Endometrium (tissue), 2 donors: ENCODE data around the gene RNF207.
"Not testable (repeated sequence)": the region's sequence is repeated elsewhere in the genome, so short reads cannot be mapped to it uniquely, and the experiment has no call there.

Experiments used
- FAIRE-seq: peaks from 2 replicates; lab custom pipeline; 2012; peaks lifted over from hg19 to GRCh38; lab: Jason Lieb, UNC
- donor health status: control.
- donor health status: control.

RNF207 gene

GRCh38 chr1:6200188-6200809 is 5.6 kb upstream of the RNF207 start:
- FAIRE-seq = no peak

DNA sequence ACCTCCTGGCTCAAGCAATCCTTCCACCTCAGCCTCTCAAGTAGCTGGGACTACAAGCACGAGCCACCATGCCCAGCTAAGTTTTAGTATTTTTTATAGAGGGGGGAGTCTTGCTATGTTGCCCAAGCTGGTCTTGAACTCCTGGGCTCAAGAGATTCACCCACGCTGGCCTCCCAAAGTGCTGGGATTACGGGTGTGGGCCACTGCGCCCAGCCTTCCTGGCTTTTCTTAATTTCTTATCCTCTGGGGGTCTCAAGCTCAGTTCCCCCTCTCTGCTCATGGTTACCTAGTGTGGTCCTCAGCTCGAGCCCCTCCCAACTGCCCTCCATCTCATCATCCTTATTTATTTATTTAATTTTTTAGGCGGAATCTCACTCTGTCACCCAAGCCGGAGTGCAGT is 3.7 kb upstream of the RNF207 start:
- no peak for FAIRE-seq

DNA sequence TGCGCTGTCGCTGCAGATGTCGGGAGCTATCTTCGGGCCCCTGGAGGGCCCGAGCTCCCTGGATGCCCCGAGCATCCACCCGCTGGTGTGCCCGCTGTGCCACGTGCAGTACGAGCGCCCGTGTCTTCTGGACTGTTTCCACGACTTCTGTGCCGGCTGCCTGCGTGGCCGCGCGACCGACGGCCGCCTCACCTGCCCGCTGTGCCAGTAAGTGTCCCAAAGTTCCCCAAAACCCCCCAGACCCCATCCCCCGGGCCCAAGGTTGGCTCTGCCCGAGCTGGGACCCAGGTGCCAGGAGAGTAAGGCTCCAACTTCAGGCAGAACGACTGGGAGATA is 569 bp downstream of the RNF207 start:
- FAIRE-seq = no peak

GRCh38 chr1:6207075-6207885 is 1.4 kb downstream of the RNF207 start:
- no peak for FAIRE-seq

DNA sequence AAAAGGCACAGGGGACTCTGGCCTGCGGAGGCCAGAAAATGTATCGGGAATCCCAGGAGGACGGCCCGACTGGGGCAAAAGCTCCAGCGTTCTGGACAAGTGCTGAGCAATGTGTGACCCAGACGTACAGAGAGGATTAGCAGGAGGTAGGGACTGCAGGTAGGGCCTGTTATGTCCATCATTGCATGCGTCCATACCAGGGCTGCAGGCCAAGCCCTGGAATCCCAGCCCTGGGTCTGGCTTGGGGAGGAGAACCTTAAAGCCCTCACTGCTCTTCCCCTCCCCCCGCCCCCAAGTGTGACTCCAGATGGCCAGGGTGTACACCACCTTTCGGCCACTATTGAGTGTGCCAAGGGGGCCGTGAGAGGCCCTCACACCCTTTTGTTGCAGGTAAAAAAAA is 2.0 kb downstream of the RNF207 start:
- no peak for FAIRE-seq

DNA sequence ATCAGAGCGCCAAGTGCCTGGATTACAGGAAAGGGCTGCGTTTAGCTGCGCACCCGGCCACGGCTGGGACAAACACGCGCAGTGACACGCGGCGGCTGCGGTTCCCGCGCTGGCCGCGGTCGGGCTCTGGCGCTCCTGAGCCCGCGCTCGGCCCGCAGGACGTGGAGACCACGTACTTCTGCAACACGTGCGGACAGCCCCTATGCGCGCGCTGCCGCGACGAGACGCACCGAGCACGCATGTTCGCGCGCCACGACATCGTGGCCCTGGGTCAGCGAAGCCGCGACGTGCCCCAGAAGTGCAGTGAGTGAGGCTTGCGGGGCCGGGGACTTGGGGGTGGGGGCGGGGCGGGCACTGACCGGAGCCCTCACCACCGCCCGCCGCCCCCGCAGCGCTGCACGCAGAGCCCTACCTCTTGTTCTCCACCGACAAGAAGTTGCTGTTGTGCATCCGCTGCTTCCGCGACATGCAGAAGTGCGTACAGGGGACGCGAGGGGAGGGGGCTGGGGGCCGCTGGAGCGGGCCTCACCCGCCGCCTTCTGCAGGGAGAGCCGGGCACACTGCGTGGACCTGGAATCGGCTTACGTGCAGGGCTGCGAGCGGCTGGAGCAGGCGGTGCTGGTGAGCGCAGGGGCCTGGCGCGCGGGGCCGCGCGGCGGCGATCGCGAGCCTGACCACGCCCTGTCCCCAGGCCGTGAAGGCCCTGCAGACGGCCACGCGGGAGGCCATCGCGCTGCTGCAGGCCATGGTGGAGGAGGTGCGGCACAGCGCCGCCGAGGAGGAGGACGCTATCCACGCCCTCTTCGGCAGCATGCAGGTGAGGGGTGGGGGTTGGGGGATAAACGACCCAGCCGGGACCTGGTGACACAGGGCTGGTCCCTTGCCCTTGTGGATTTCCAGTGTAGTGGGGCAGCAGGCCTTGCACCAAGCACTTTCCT is 3.1 kb downstream of the RNF207 start:
- no peak for FAIRE-seq

DNA sequence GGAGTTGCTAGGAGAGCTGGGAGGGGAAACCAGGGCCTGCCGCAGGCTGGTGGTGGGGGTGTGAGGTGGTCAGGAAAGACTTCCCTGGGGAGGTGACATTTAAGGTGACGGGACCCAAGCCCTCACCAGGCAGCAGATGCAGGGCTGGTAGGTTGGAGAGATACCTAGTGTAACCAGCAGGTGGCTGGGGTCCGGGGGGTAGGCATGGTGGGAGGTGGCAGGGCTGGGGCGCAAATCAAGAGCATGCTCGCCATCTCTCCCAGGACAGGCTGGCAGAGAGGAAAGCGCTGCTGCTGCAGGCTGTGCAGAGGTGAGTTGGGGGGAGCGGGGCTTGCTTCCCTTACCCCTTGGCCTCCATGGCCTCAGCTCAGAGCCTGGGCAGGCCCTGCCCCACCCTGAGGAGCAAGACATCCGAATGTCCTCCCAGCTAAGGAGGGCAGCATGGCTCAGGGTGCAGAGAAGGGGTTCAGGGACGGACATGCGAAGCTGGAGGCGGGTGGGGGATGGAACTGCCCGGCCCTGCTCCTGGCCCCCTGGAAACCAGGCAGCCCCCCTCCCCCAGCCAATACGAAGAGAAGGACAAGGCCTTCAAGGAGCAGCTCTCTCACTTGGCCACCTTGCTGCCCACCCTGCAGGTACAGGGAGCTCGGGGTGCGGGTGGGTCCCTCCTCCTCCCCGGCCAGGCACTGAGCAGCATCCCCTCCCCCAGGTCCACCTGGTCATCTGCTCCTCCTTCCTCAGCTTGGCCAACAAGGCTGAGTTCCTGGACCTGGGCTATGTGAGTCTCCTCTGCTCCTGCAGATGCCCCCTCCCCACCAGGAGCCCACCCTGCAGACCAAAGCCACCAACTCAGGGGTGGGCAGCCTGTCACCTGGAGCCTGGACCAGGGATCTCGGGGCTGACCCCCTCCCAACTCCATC is 4.0 kb downstream of the RNF207 start:
- no peak for FAIRE-seq

DNA sequence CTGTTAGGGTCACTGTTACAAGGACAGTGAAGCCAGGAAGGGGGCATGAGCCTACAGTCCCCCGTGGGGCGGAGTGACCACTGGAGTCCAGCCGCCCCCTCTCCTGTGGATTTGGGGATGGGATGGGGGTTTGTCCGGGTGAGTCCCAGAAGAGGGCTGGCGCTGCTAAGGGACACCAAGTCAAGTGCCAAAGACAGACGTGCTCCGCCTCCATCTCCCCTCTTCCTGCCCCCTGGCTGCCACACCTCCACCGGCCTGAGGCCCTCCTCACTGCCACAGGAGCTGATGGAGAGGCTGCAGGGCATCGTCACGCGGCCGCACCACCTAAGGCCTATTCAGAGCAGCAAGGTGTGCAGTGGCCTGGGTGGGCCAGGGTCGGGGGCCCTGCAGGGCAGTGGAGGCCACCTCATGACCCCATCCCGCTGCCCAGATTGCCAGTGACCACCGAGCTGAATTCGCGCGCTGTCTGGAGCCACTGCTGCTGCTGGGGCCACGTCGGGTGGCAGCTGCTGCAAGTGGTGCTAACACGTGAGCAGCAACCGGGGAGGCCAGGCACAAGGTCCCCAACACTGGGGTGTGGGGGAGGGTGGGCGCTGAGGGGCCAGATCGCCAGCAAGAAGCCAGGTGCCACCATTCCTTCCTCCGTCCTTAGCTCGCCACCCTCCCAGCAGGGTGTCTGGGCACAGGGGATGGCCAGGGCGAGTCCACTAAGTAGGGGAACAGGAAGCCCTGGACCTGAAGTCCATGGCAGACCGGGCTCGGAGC is 4.9 kb downstream of the RNF207 start:
- FAIRE-seq = no peak

- no peak for FAIRE-seq
These were observed 5.8 kb downstream of the RNF207 start for GRCh38 chr1:6211731-6212130.

GRCh38 chr1:6212193-6212959 is 6.5 kb downstream of the RNF207 start:
- FAIRE-seq = no peak

DNA sequence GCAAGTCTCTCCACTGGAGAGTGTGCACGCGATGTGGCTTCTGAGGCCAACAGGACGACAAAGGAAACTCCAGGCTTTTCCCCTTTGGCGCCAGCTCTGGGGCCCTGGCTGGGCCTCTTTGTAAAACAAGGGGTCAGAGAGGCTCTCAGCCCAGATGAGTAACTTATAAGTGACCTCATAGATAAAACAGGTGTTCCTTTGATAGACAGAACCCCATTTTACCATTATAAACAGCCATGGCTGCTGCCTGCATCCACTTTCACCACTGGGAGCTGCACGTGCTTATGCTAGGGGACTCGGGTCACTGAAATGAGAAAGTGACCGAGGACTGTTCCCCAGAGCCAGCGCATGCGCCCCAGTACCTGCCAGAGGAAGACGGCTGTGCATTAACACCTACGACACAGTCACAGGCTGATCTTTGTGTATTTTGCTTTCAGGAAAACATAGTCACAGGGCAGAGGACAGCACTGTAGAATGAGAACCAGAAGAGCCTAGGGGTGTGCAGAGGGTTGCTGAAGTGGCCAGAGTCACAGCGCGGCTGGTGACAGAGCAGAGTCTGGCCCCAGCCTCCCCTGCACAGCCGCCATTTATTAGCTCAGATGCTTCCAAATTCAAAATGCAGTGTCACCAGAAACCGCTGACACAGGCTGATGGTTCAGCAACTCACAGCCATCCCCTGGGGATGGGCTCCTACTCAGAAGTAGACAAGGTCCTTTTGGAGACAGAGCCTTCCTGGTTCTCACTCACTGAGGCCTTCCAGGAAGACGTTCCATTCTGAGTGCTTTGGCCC is 12.7 kb downstream of the RNF207 start:
- no peak for FAIRE-seq

DNA sequence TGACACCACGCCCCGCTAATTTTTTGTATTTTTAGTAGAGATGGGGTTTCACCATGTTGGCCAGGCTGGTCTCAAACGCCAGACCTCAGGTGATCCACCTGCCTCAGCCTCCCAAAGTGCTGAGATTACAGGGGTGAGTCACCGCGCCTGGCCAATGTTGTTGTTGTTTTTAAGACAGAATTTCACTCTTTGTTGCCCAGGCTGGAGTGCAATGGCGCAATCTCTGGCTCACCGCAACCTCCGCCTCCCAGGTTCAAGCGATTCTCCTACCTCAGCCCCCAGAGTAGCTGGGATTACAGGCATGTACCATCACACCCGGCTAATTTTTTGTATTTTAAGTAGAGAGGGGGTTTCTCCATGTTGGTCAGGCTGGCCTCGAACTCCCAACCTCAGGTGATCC is 13.7 kb downstream of the RNF207 start:
- not testable (repeated sequence) for FAIRE-seq

DNA sequence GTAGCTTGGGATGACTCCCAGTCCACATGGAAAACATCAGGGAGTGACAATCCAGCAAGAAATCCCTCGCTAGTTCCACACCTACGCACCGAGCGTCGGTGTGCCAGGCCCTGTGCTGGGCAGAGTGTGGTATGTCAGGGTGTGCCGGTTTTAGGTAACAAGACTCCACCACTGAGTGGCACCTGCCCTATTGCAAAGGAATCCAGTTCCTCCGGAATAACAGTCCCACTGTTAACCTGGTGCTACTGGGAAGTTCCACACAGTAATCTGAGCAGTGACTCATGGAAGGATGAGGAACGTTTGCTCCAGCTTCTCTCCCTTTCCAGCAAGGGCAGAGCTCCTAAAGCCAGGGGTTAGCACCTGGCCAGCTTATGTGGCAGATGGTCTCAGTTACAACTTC is 14.3 kb downstream of the RNF207 start:
- FAIRE-seq = no peak

- FAIRE-seq = no peak
These were observed 15.4 kb downstream of the RNF207 start for GRCh38 chr1:6221210-6221784.

DNA sequence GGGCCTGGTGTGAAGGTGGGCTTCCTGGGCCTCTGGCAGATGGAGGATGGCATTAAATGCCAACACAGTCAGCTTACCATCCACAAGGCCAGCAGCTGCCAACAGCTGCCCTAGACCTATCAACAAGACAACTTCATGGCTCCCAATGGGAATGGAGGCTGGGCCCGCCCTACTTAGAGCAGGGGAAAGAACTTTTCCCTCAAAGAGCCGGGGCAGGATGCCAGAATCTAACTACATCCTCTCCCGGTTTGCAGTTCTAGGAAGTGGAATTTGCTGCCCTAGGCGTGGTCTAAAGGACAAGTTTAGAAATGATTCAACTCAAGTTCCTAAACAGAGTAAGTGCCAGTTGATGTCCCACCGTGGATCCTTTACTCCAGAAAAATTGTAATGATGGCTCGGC is 16.7 kb downstream of the RNF207 start:
- no peak for FAIRE-seq

- FAIRE-seq = no peak
These were observed 17.7 kb downstream of the RNF207 start for GRCh38 chr1:6223617-6224016.

DNA sequence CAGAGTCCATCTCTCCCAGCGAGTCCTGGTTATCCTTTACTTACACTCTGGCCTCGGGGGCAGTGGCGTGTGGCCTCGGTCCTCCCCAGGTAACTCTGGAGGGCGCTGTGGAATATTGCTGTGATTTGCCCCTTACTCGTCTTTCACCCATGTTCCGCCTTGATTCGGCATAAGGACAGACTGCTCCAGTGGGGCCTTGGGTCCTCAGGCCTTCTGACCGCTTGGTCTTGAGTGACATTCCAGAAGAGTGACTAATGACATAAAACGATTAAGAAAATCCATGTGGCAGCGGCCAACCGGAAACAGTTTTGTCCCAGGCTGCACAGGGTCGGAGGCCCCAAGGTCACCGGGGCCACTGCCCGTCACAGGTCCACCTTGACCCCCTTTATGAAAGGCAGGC is 18.8 kb downstream of the RNF207 start:
- FAIRE-seq = no peak

DNA sequence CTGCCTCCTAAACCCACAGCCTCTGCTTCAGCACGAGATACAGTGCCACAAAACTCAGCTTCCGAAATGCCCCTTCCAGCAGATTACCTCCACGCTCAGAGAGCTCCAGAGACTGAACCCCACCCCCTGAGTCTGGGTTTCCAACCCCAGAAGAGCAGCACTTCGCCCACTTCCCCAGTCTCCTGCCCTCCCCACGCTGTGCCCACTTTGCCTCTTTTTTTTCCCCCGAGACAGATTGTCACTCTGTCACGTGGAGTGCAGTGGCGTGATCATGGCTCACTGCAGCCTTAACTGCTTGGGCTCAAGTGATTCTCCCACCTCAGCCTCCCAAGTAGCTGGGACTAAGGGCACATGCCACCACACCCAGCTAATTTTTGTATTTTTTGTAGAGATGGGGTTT is 19.7 kb downstream of the RNF207 start:
- FAIRE-seq = no peak

GRCh38 chr1:6233376-6233775 is 27.5 kb downstream of the RNF207 start:
- no peak for FAIRE-seq
